Right ventricle myocardium superior (tissue), 1 donor: ENCODE measurements around the gene RPS6KL1. TPM values are rescaled to one million over a fixed set of nuclear protein-coding genes. Genes with fewer than 3 reads are reported as not detected.
A peak's percentile ranks its signal among the peaks of the same experiment; 100 is the strongest.

Experiments
- ATAC-seq: fragments of 200-7000 bp; cut with Tn5 transposase; one replicate; pipeline ENCODE4 v1.9.1; 2020; ENCODE audit warnings: mild to moderate bottlenecking; ENCODE audit not compliant: poor library complexity
- DNase-seq: peaks from one replicate; pipeline ENCODE4 v3.0.0-alpha.2; 2020
- intact Hi-C: fragments of 100-400 bp; cut with DNase I; formaldehyde crosslinking; loops from one replicate; pipeline ENCODE4 v1.11.2; 2022
- total RNA-seq: library from RNA; stranded (reverse); fragmentation: NEBNext Ultra II Directional; extraction: Animal tissue kit (Norgen Biotek cat#: 25700); gene quantifications from one replicate; pipeline ENCODE4 v1.2.1, GENCODE V29; 2021
- donor health status: DM: no; HTN: yes; CAD: no; lungs with severe emphysema.

RPS6KL1 gene
- total RNA-seq, 1 donor from 2014 or later, result 16.8 TPM

DNA sequence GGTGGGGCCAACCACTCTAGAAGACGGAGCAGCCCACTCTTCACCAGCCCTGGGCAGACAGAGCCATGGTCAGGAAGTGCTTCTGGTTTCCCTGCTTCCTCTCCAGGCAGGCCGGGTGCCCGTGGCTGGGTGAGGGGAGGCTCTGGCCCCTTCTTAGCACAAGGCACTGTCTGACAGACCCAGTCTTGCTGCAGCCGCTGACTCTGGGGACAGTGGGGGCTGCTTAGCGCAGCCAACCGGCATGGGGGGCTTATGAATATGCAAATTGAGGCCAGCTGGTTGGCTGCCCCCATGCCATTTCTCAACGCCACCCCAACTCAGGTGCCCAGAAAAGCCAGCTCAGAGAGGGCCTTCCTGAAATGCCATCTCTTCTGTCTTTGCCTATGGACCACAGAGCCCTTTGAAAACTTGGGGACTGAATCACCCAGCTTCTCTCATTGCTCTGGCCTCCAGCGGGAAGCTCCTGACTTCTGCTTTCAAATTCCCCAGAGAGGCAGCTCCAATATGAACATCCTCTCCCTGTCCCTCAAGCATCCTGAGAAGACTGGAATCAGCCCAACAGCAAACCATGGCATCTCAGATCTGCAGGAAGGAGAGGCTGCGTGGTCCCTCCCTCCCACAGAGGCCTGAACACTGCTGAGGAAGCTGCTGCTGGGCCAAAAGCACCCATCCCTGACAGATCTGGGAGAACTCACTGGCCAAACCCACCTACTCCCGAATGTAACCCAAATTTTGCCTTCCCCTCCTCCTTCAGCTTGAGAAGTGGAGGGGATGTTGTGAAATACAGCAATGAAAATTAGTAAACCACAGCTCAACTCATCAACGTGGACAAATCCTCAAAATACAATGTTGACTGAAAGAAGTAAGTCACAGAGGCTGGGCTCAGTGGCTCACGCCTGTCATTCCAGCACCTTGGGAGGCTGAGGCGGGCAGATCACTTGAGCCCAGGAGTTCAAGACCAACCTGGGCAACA is 46.8 kb downstream of the RPS6KL1 start, which contains the start of gene PROX2:
Gene PROX2, minus strand, starts transcription at position 205 of the 973 bp plus-strand sequence. CDS start 12,311 bp downstream, outside the sequence.
- intact Hi-C loops, result no loop called here
- ATAC-seq, result no peak
- no peak for DNase-seq

DNA sequence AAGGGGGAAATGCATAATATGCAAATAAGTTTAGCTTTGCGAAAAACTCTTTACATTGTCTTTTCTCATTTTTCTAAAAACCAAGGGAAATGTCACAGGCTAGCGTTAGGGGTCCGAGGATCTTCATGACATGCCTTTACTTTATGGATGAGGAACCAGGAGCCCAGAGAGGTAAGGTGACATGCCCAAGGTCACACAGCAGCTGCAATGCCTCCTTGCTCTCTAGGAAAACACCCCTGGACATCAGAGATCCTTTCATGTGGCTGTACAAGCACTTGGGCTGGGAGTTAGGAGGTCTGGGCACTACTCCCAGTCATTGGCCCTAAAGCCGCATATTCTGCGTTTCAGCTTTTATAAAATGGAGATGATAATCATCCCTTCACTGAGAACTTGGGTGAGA is 47.9 kb downstream of the RPS6KL1 start:
- no peak for ATAC-seq
- intact Hi-C loops, result no loop called here
- DNase-seq, result no peak

DNA sequence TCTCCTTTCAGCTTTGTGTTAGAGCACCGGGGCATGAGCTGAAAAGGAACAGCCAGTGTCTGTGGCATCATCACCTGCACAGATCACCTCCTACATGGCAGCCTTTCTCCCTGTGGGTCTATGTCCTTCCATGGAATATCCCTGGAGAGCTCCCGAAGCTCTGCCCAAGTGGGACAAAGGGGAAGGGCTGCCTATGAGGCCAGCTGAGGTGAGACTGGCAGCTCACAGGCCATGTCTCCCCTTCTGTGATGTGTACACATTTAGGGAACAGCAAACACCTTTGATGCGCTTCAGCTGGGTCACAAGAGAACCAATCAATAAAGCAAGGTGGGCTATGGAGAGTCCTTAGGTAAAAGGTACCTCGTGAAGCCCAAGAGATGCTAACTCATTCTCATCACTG is 51.2 kb downstream of the RPS6KL1 start:
- ATAC-seq (no peak), DNase-seq (no peak)
- intact Hi-C loops, result no loop called here

DNA sequence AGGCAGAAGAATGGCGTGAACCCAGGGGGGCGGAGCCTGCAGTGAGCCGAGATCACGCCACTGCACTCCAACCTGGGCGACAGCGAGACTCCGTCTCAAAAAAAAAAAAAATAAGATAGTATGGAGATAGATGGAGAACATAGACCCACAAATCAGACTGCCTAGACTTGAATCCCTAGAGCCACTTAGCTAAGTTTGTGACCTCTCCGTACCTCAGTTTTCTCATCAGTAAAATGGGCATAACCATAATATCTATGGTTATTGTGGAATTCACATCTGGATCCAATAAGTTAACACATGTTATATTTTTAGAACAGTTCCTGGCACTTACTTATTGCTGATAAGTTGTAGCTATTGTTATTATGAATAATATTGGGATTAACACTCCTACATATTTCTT is 54.3 kb downstream of the RPS6KL1 start:
- intact Hi-C loops, result no loop called here
- no peak for DNase-seq
- ATAC-seq, result no peak

DNA sequence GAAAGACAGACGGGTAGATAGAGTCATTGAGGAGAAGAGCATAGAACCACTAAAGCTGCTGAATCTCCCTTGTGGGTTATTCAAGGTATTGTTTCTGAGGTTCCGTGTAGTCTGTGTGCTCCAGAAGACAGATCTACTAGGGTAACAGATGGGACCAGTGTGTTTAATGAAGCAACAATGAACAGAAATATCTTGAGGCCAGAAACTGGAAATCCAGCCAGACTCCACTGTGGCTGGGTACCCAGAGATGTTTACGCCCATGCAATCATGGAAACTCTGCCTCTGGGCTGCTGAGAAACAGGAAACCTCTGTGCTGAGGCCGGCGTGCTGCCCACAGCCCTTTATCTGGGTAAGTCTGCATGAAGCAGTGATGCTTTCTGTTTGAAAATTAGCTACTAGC is 55.4 kb downstream of the RPS6KL1 start:
- ATAC-seq (no peak), DNase-seq (peak; percentile 59)
- intact Hi-C loops, result no loop called here

DNA sequence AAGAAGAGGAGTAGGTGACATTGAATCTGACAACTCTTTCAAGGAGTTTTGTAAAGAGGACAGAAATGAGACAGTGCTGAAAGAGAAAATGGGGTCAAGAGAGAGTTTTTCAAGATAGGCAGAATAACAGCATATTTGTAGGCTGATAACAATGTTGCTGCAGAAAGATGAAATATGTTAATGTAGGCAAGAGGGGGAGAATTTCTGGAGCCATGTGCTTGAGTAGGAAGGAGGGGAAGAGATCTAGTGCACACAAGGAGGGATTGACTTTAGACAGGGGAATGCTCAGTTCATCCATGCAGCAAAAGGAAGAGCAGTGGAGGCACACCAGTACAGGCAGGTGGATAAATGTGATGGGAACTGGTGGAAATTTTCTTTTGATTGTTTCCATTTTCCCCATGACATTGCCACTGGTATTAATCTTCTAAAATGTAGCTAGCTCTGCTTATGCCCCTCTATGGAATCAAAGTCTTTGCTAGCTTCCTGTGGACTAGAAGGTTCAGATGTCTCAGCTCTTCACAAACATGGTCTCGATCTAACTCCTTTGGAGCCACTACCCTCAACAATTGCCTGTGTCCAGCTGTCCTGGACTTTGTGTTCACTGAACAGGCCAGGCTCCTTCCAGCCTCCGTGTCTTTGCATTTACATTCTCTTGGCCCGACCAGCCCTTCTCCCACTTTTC is 56.2 kb downstream of the RPS6KL1 start:
- ATAC-seq (no peak), DNase-seq (no peak)
- intact Hi-C loops, result no loop called here

DNA sequence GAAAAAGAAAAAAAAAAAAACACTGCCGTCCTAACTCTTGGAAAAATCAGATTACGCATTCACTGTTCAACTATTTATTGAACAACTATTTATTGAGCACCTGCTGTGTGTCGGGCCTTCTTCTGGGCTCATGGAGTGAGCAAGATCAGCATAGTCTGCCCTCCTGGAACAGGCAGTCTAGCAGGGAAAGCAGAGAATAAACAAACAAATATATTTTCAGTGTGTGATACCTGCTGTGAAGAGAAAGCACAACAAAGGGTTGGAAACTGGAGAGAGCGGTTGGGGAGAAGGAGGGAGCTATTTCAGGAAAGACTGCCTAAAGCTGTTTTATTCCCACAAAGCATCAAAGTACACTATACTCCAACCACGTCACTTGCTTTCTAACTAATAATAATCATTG is 57.9 kb downstream of the RPS6KL1 start:
- intact Hi-C loops, result no loop called here
- no peak for DNase-seq

DNA sequence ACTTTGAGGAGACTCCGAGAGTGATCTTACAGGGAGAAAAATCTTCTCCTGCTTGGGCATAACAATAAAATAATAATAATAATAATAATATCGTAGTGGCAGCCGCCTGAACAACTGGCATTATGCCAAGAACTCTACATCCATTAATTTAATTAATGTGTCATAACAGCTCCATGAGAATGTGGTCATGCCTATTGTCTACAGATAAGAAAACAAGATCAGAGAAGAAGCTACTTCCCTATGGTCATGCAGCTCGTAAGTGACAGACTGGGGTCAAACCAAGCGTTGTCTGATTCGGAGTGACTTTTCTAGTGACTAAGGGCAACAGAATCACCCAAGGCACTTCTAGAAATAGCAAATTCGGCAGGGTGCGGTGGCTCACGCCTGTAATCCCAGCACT is 58.9 kb downstream of the RPS6KL1 start:
- intact Hi-C loops, result loop anchor here (5.0 kb wide), 2 partner anchors 38 to 228 kb away; no protein-coding TSS in a partner anchor
- no peak for DNase-seq
- no peak for ATAC-seq

More for the DNA sequence above, 57.9 kb downstream of the RPS6KL1 start:
- ATAC-seq, result no peak

DNA sequence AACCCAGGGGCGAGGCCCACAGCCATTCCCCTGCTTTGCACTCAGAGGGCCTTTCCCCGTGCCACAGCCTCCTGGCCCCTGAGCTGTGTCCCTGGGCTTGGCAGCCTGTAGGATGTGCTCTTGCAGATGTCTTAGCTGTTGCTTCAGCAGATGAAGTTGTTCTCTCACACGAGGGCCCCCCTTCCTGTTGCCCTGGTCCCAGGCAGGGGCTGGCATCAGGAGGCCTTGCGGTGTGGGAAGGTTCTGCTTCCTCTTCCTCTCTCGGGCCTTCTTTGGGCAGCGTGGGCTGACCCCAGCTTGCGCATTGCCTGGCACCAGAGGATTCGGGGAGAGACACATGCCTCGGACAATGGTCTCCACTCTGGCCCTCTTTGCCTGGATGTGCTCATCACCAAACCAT is 59.8 kb downstream of the RPS6KL1 start:
- intact Hi-C loops, result loop anchor here (5.0 kb wide), 2 partner anchors 39 to 229 kb away; no protein-coding TSS in a partner anchor
- no peak for DNase-seq
- ATAC-seq, result peak; percentile 11

DNA sequence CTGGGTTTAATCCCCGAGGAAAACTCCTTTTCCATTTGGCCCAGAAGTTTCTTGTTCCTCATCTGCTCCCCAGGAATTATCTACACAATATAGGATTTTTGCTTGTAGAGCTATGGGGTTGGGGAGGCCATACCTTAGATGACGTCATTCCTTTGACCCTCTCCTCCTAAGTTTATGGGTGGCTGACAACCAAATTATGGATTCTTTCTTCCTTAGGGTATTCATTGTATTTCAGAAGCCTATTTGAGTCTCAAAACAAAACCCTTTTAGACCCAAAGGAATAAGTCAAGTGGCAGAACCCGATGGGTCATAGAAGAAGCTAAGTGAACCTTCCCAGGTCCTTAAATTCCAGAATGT is 61.3 kb downstream of the RPS6KL1 start:
- DNase-seq, result no peak
- ATAC-seq, result no peak
- intact Hi-C loops, result loop anchor here (5.0 kb wide), 2 partner anchors 41 to 231 kb away; no protein-coding TSS in a partner anchor

DNA sequence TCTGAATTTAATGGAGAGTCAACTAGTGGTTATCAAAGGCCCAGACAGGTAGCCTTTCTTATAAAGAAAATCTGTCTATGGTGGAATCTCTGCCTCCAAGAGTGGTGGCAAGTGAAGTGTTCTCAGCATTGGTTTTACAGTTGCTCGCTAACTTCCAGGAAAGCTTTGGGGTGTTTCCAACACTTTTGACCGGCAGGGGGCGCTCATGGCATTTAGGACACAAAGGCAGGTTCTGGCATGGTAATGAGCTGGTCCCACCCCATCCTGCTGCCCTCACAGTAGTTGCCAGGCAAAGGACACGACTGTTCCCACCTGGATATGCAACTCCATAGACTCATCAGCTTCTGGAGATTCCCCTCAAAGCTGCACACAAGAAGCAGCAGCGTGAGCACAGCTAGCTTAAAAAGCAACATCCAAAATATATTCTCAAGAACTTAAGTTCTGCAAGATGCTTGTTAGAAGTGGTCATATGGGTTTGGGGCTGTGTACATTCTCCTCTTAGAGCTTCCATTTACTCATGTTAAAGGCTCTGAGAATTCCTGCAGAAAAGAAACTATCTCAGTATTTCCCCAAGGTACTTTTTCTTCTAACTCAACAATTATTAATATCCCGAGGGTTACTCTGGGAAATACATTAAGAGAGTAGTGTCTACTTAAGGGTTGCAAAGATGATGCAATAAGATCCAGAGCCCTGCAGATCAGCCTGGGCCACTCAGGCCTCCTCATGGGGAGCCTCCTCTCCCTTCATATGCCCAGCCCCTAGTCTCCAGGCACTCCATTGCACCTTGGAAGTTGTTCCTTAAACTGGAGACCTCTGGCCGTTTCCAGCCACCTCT is 61.9 kb downstream of the RPS6KL1 start:
- peak; percentile 89 for ATAC-seq
- intact Hi-C loops, result loop anchor here (5.0 kb wide), 2 partner anchors 41 to 231 kb away; no protein-coding TSS in a partner anchor

DNA sequence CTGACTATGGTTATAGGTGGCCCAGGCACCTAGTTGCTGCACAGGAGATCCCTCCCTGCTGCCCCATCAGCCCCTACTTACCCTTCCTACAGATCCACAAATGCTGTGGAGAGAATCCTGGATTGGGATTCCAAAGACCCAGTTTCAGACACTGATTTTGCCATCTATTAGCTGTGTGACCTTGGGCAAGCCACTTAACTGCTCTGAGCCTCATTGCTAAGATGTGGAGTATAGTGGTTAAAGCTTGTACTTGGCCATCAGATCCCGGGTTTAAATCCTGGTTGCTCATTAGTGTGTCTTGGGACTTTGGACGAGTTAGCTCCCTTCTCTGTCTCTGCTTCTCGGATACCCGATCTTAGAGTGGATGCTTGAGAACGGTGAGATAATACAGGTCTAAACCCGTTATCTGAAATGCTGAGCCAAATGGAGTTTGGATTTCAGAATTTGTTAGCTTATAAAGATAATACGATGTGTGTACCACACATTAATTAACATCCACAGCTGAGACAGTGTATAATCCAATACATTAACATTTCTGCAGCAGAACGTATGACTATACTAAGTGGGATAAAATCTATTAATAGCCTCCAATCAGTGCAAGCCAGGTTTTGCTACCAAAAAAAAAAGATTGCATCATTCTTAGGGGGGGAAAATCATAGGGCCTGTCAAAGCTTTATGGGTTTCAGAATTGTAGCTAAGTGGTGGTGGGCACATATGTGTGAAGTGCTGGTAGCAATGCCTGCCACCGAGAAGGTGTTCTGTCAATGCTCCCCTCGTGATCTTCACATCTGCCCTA is 63.1 kb downstream of the RPS6KL1 start:
- DNase-seq, result no peak
- no peak for ATAC-seq
- intact Hi-C loops, result loop anchor here (5.0 kb wide), 2 partner anchors 42 to 232 kb away; no protein-coding TSS in a partner anchor

More for the DNA sequence above, 61.9 kb downstream of the RPS6KL1 start:
- DNase-seq, result peak; percentile 95

DNA sequence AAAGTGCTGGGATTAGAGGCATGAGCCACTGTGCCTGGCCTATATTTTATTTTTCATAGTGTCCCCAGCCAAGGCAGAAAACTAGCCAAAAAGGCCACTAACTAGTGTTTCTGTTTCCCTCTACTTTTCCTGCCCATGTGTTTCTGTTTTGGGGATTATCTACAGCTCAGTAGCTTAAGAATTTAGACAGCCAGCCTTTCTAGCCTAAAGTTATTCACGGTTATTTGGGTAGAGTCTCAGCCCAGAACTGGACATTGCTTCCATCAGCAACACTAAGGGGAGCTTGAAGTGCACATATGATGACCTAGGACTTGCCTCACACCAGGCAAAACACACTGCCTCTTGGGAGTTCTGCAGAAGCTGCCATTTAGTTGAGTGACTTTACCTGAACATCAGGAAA is 65.0 kb downstream of the RPS6KL1 start:
- ATAC-seq, result no peak
- intact Hi-C loops, result no loop called here
- no peak for DNase-seq

DNA sequence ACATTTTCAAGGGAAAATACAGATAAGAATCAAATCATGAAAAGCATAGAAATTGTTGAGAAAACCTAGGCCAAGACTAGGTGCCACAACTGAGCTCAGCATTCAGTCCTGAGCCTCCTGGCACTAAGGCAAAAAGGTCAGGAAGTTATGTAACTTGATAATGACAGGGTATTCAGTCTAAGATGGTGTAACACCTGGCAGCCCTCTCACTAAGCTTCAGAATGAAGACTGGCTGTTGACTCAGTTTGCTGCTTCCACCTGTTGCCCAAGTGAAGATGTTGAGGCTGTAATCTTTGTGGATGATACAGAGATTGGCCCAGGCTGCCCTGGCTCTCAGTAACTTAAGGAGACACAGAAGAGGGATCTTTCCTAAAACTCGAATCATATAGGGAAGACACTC is 66.7 kb downstream of the RPS6KL1 start:
- no peak for DNase-seq
- no peak for ATAC-seq
- intact Hi-C loops, result no loop called here

DNA sequence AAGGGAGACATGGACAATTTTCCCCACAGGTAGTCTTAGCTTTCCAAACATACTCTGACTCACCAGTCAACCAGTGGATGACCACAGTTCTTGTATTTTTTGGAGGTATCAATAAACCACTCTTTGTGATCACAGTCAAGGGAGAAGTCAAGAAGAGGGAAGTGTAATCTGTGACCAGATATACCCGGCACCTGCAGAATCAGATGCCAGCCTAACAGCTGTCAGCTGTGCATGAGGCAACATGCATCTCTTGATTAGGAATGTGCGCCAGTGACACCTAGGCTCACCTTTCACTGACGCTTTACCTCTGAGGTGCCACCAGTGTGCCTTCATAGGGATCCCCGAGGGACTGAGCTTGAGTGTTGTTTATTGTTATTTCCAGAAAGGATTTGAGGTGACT is 67.1 kb downstream of the RPS6KL1 start:
- intact Hi-C loops, result no loop called here
- no peak for DNase-seq
- ATAC-seq, result no peak

DNA sequence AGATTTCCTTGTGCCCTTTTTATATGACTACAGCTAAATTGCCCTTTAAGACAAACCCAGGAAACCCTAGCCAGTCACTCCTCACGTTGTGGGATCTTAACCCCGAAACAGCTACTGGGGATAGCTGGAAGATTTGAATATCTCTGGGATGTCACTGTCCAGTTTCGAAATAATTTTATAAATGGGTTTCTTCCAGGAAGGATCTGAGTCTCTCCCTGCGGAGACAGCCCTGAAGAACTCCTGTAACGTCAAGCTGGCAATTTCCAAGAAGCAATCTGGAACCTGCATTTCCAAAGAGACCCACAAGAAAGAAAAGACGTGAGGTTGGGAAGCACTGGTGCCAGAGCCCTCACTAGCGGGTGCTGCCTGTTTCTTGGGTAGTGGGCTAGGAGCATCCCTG is 68.0 kb downstream of the RPS6KL1 start:
- intact Hi-C loops, result no loop called here
- DNase-seq (no peak), ATAC-seq (no peak)
